ENCODE results near the gene MED13L. TPM values are rescaled to one million over a fixed set of nuclear protein-coding genes. Genes with fewer than 3 reads are reported as not detected.

MED13L gene
- total and polyA plus RNA-seq, 8 donors: 92.4 to 123 (median 97.0) TPM

DNA sequence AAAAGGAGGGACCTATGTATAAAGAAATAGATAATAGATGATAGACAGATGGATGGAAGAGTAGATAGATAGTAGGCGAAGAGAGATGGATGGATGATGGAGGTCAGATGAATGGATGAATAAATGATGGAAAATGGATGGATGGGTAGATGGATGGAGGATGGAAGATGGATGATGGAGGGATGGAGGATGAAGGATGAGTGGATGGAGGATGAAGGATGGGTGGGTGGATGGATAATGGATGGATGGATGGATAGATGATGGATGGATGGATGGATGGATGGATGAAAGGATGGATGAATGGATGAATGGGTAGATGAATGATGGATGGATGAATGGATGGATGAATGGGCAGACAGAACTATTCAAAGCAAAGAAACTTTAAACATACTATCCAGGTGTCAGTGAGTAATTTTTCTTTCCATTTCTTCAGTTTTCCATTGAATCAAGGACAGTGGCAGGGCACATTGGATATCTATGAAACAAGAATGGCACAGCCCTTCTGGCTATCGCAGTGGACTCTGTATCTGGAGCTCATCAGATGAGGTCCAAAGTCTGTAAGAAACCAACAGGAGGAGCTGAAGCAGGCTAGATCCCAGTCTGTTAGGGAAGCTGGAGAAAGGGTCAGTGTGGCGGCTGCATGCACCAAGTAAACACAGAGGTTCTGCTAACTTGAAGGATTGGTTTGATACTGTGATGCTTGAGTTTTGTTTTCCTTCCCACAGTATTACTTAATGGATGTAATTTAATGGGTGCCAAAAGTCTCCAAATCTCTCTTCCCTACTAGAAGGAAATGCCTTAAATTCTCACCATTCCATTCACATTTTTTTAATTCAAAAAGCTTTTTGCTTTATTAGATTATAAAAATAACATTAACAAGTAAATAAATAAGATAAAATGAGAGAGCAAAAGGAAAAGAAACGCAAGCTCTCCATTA, 18.1 kb upstream of the MED13L start:
- Histone ChIP-seq H3K27me3 (no peaks in the 10 kb centered on the region), H3K27ac (no peak overlapping the region), H3K4me1 (peaks cover 15 to 17% of the 10 kb centered on the region in 2 donors), H3K36me3 (no peaks in the 10 kb centered on the region), H3K4me3 (no peak overlapping the region), H3K9me3 (no peaks in the 10 kb centered on the region)
- intact Hi-C loops (cut with DNase I): no loop called here
- no peak for DNase-seq
- TF ChIP-seq, protein P1, sequence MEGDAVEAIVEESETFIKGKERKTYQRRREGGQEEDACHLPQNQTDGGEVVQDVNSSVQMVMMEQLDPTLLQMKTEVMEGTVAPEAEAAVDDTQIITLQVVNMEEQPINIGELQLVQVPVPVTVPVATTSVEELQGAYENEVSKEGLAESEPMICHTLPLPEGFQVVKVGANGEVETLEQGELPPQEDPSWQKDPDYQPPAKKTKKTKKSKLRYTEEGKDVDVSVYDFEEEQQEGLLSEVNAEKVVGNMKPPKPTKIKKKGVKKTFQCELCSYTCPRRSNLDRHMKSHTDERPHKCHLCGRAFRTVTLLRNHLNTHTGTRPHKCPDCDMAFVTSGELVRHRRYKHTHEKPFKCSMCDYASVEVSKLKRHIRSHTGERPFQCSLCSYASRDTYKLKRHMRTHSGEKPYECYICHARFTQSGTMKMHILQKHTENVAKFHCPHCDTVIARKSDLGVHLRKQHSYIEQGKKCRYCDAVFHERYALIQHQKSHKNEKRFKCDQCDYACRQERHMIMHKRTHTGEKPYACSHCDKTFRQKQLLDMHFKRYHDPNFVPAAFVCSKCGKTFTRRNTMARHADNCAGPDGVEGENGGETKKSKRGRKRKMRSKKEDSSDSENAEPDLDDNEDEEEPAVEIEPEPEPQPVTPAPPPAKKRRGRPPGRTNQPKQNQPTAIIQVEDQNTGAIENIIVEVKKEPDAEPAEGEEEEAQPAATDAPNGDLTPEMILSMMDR (IDR thresholded peaks at IDR 0.05): no peak
- ATAC-seq: no peak

DNA sequence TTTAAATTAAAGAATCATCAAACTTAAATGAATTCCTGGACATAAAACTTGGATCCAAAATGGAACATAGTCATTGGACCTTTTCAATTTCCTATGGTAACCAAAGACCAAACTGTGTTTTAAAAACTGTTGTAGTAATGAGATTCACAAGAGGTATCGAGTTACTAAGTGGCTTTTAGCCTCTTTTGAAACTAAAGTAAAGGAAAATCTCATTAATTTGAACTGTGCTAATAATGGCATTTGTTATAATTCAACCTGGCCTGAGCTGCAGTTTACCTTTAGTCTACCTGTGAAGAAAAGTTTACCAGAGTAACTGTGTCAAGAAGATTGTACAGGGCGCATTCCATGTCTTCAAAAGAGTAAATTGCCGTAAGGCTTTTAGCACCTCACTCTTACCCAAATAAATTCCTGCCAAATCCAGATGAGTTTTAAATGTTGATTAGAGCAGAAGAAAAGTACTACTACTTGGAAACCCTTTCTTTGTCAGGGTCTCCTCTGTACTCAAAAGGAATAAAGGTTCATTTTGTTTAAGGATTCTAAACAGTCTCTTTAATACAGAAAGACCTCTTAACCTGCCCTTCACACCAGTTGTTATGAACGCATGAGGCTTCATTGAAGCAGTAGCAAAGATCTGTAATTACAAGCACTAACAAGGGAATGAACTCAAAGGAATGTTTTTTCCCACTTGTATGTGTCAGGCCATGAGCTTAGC, 17.1 kb upstream of the MED13L start:
- Histone ChIP-seq H3K27me3 (no peaks in the 10 kb centered on the region), H3K27ac (peak overlapping the region in 1 of 2 donors; percentile 41), H3K36me3 (no peaks in the 10 kb centered on the region), H3K4me1 (peaks cover 9 to 15% of the 10 kb centered on the region in 2 donors), H3K9me3 (no peaks in the 10 kb centered on the region), H3K4me3 (no peak overlapping the region)
- DNase-seq (peak in 1 of 4 donors; percentile 46), ATAC-seq (peak; percentile 65)
- TF ChIP-seq, protein P1 (IDR thresholded peaks at IDR 0.05): no peak
- intact Hi-C loops (cut with DNase I): no loop called here

DNA sequence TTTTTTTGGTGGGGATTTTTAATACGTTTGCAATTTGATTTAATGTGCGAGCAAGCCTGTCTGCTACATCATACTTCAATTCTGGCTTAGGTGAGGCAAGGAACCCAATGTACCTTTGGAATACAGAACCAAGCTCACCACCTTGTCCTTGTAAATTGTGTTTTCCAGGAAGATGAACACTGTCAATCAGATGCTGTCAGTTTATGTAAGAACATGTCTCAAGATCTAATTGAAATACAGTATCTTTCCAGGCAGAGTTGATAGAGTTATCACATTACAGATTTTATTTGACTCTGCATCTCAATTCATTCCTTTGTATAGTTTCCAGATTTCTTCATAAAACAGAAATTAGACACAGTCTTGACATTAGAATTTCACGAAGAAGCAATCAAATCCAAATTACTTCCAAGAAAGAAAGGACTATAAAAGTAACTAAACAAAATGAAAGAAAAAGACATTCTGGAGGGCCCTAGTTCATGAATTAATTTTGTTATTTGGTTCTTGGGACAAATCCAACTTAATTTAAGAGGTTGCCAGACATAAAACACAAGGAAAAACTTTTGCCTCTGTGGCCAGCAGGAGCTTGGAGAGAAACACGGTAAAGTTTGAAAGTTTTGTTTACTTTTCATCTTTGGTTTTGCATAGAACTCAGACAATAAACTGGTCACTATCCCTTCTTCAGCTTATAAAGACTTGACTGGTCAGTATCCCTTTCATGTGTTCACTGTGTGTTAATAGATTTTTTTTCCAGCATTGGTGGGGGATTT, 16.4 kb upstream of the MED13L start:
- Histone ChIP-seq H3K4me3 (no peak overlapping the region), H3K36me3 (no peaks in the 10 kb centered on the region), H3K9me3 (no peaks in the 10 kb centered on the region), H3K27ac (peak overlapping the region in 1 of 2 donors; percentile 41), H3K27me3 (no peaks in the 10 kb centered on the region), H3K4me1 (peaks cover 2 to 8% of the 10 kb centered on the region in 2 donors)
- ATAC-seq (peak; percentile 24), DNase-seq (peak in 1 of 4 donors; percentile 33)
- intact Hi-C loops (cut with DNase I): no loop called here
- TF ChIP-seq, protein P1 (IDR thresholded peaks at IDR 0.05): no peak

DNA sequence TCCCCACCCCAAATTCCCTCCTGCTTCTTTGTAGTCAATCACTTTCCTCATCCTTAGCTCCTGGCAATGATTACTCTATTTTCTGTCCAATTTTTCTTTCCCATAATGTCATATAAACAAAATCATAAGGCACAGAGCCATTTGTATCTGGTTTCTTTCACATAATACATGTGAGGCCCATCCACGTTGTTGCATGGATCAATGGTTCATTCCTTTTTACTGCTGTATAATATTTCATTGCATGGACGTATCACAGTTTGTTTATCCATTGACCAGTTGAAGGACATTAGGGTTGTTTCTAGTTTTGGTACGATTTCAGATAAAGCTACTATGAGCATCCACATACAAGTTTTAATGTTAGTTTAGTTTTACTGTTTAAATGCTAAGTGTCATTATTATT, 13.7 kb upstream of the MED13L start:
- H3K27ac ChIP-seq: no peak overlapping the region
- H3K9me3 ChIP-seq: no peaks in the 10 kb centered on the region
- DNase-seq (no peak), ATAC-seq (no peak)
- intact Hi-C loops (cut with DNase I): no loop called here
- H3K4me3 ChIP-seq: no peak overlapping the region
- H3K36me3 ChIP-seq: no peaks in the 10 kb centered on the region
- no peaks in the 10 kb centered on the region for H3K27me3 ChIP-seq
- peaks cover 2 to 8% of the 10 kb centered on the region in 2 donors for H3K4me1 ChIP-seq
- TF ChIP-seq, protein P1 (IDR thresholded peaks at IDR 0.05): no peak

Measured in left lung (tissue), 10 donors.